T1000 (cell line): Measurements from ENCODE around the gene ANAPC5.
"Not testable (repeated sequence)": the region's sequence is repeated elsewhere in the genome, so short reads cannot be mapped to it uniquely, and the experiment has no call there.

Source experiments
- DNase-seq: peaks from one replicate; lab custom pipeline; 2025; ENCODE audit warnings: mixed read lengths; lab: John Stamatoyannopoulos, UW

ANAPC5 gene

DNA sequence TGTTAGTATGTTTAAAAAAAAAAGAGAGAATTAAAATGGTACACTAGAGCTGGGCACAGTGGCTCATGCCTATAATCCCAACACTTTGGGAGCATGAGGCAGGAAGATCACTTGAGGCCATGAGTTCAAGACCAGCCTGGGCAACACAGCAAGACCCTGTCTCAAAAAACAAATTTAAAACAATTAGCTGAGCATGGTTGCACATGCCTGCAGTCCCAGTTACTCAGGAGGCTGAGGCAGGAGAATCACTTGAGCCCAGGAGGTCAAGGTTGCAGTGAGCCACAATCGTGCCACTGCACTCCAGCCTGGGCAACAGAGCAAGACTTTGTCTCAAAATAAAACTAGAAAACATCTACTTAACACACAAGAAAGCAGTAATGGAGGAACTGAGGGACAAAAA is 42.0 kb downstream of the ANAPC5 start:
- DNase-seq = peak; percentile 28

DNA sequence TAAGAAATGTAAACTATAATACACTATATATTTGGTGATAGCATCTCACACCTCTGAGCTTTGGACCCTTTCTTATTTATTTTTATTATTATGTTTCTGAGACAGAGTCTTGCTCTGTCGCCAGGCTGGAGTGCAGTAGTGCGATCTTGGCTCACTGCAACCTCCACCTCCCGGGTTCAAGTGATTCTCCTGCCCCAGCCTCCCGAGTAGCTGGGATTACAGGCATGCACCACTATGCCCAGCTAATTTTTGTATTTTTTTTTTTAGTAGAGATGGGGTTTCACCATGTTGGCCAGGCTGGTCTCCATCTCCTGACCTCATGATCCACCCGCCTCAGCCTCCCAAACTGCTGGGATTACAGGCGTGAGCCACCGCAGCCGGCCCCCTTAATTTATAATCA is 44.8 kb downstream of the ANAPC5 start:
- not testable (repeated sequence) for DNase-seq

DNA sequence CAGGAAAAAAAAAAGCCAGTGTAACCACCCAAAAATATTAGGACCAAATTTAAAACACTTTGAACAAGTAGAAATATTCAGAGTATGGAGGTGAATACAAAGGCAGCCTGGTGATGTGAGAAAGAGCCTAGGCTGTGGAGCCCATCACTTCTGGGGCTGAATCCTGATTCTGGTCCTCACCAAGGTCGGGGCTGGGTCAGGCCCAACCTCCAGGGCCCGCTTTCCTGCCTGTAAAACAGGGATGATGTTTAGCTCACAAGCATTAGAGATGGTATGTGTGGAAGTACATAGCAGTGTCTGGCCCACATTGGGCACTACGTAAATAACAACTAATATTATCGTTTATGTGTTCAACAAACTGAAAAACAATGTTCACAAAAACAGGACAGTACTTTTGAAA is 47.9 kb downstream of the ANAPC5 start:
- DNase-seq = peak; percentile 52

DNA sequence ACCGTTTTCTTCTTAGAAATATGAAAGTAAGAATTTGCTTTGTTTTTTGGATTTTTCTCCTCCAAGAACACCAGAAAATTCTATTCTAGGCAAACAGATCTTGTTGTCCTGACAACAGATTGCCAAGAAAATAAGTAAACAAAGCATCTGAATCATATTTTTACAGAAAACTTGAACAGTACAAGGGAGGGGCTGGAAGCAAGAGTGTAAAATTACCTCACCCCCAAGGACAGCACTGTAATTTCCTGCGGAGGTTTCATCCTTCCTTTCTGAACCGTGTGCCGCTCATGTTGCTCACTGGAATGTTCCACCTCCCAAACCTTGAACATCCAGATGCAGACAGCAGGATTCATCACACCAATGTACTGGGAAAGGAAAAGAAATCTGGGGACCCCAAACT is 50.3 kb downstream of the ANAPC5 start:
- DNase-seq = no peak

DNA sequence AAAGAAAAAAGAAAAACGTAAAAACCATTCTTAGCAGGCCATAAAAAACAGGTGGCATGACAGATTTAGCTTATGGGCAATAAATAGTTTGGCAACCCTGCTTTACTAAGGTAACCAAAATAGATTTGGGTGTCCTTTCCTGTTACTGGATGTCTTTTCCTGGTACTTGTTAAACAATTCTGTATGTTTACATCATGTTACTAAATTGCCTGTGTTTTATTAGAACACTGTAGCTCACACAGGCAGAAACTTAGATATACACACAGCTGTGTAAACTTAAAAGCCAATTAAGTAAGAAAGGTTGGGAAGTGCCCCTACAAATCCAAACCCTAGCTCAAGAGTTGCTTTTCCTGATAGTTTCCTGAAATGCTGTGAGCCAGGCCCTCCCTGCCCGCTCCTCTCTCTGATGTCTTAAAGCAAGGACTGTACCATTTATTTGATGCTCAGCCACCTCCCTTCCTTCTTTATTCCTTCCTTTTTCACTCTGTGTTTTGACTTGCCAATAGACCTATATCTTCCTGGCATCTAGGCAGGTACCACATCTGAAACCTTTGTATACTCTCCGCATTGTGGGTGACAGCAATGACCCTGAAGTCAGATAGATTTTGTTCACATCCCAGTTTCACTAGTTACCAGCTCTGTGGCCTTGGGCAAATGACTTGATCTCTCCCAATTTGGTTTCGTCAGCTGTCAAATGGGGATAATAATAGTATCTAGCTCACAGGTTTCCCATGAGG is 52.0 kb downstream of the ANAPC5 start:
- DNase-seq = no peak

DNA sequence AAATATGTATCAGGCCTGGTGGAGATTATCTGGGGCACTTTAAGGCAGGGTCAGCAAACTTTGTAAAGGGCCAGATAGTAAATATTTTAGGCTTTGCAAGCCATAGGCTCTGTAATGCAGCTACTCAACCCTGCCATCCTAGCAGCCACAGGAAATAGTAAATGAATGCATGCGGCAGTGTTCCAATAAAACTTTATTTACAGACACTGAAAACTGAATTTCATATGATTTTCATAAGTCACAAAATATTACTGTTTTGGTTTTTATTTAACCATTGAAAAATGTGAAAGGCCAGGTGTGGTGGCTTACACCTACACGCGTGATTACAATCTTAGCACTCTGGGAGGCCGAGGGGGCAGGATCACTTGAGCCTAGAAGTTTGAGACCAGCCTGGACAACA is 52.5 kb downstream of the ANAPC5 start:
- DNase-seq = no peak

DNA sequence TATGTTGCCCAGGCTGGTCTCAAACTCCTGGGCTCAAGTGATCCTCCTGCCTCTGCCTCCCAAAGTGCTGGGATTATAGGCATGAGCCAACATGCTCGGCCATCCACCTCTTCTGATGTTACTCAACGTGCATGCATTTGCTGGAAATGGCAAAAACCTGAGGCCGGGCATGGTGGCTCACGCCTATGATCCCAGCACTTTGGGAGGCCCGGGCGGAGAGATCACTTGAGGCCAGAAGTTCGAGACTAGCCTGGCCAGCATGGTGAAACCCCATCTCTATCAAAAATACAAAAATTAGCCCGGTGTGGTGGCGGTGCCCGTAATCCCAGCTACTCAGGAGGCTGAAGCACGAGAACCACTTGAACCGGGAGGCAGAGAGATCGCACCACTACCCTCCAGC is 53.8 kb downstream of the ANAPC5 start:
- not testable (repeated sequence) for DNase-seq

DNA sequence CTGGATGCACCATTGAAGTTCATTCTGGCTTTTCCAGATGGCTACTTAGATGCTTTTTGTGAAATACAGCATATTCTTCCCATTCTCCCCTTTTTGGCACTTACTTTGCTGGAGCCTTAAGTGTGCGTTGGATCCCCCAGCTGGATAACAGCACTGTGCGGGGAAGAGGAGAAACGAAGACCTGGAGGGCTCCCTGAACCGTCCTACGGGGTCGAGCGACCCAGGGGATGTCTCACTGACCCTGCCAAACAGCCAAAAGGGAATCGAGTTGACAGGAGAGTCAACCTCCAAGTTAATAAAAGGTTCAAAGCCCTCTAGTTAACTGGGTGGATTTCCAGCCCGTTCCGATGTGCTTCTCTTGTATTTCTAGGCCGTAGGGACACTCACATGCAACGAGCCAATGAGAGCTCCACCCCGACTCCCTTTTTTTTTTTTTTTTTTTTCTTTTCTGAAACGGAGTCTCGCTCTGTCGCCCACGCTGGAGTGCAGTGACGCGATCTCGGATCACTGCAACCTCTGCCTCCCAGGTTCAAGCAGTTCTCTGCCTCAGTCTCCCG is 54.7 kb downstream of the ANAPC5 start:
- no peak for DNase-seq

DNA sequence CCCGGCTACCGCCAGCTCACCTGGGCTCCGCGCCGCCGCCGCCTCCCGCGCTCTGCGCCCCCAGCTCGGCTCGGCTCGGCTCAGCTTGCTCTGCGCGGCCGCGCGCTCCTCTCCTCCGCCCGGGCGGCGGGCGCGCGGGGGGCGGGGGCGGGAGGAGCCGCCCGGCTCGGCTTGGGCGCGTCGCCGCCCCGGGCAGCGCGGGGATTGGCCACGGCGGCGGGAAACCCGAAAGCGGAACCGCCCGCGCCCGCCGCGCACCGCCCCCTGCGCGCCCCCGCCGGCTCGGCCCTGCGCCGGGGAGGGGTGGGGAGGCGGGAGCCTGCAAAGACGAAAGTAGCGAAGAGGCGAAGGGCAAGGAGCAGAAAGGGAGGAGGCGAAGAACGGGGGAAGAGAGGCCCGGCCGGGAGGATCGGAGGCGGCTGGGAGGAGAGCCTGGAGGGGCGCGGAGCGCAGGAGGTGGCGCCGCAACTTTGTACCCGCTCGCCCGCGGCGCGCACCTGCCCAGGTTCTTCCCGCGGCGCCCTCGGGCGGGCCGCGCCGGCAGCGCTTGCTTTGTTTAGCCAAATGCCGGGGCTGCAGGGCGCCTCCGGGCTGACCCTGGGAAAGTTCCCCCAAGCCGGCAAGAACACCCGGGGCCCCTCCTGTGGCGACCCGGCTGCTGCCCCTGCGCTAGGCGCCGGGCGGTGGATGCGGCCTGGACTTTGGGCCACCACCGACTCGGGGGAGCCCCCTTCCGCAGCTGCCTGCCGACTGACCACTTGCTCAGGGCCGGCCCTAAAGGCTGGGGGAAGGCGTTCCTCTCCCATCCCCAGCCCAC is 55.4 kb downstream of the ANAPC5 start, which contains the start of gene CAMKK2:
Gene CAMKK2 (minus strand): TSS at position 92 of the 817 bp plus-strand sequence. CDS start 22,183 bp downstream, outside the sequence.
- peak; percentile 78 for DNase-seq

DNA sequence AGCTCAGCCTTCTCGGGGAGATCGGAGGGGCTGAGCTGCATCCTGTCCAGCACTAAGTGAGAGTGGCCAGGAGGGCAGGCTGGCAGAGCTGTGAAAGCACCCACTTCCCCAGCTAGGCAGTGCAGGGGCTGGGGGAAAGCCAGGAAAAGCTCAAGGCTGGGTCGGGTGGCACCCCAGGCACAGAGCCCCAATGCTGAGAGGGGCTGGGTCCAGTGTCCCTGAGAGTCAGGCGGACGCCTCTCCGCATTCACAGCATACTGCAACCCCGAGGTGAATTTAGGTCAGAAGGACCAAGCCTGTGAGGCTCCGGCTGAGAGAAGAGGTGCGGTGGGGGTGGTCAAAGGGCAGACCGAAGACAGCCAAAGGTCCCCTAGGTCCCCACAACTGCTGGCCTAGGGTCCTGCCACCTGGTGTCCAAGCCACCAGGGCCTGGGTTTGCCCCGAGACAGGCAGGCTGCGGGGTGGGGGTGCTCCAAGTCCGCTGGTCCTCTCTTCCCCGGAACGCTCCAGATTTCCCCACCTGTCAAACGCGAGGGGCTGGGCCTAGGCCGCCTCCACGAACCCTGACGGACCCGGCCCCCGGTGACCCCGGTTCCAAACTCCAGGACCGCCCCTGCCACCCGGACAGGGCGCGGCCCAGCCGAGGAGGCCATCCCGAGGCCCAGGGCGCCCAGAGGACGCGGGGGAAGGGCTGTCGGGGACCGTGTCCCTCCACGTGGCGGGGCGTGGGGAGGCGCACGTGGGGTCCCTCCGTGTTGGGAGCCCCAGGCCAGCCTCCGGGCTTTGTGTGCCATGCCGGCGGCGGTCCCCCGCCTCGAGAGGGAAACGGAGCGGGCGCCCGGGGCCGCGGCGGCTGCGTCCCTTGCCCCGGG is 56.2 kb downstream of the ANAPC5 start:
- DNase-seq = no peak

DNA sequence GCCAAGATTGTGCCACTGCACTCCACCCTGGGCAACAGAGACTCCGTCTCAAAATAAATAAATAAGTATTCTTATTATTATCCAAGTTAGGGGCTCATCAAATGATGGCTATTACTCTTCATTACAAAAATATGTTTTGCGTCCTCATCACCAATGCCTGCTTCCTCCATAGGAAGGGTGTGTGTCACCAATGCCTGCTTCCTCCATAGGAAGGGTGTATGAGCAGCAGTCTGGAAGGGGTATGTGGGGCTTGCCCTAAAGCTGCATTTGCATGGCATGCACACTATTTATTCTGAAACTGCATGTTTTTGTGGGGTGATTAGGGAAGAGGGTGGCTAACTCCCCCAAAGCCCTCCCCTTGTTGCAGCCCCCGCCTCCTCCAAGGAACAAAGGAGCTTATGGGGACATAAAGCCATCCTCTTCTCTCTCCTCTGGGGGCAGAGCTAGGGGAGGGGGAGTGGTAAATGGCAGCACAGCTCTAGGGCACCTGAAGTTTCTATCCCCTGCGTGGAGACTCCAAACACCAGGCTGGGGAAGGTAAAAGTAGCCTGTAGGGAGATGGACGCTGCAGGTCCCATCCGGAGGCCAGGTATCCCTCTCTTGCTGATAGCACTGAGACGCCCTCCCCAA is 57.0 kb downstream of the ANAPC5 start:
- DNase-seq = no peak

DNA sequence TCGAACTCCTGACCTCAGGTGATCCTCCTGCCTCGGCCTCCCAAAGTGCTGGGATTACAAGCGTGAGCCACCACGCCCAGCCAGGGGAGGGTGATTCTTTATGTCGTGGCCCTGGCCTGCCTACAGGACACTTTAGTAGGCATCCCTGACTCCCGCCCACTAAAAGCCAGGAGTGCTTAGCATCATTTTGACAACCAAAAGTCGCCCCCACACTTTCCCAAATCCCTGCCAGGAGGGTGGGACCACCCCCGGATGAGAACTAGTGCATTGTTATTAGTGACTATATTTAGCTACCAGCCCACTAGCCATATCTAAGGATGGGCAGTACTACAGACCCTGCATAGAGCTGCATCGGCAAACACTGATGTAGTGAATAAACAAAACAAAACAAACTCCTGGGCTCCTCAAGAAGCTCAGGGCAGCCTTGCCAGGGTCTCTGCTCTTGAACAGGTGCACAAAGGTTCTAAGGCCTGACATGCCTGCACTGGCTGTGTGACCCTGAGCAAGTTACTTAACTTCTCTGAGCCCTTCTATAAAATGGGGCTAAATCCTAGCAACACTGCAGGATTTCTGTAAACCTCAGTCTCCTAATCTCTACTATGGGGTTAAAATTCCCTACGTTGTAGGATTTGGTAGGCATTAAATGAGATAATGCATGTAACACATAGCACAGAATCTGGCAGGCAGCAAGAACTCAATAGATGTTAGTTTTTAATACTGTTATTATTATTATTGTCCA is 57.9 kb downstream of the ANAPC5 start:
- no peak for DNase-seq

DNA sequence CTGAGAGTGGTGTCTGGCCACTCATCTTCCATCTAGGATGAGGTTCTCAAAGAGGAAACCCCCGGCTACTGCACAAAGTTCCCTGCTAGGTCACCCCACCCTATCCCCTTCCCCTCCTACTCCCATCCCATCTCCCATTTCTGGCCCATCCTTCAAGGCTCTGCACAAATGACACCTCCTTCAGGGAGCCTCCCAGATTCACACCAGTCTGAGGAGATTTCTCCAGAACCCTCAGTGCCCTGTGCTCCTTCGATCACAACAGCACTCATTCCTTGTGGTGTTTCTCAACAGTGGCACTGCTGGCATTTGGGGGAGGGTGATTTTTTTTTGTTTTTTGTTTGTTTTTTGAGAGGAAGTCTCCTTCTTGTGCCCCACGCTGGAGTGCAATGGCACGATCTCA is 58.6 kb downstream of the ANAPC5 start:
- no peak for DNase-seq

DNA sequence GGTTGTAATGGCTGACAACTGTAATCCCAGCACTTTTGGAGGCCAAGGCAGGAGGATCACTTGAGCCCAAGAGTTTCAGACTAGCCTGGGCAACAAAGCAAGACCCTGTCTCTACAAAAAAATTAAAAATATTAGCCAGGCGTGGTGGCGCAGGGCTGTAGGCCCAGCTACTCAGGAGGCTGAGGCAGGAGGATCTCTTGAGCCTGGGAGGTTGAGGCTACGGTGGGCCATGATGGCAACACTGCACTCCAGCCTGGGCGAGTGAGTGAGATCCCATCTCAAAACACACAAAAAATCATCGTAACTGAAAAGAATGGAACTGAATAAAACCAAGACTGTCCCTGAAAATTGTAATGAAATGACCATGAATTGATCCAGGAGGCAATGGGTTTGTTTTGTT is 61.8 kb downstream of the ANAPC5 start:
- no peak for DNase-seq

DNA sequence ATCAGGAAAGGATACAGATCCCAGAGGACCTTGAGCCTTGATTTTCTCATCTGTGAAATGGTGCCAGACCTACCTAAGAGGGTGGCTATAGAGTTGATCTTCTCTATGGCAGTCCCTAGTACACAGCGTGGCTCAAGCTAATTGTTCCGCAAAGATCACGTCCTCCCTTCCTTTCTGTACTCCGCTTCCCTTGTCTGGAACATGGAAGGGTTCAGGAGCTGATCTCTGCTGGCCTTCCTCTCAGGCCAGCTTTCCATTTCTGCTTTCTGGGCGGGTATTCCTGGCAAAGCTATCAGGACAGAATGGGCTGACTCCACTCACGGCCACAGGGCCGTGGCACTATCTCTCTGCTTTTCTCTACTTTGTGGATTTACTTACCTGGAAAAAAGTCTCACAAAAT is 62.2 kb downstream of the ANAPC5 start:
- DNase-seq = no peak

DNA sequence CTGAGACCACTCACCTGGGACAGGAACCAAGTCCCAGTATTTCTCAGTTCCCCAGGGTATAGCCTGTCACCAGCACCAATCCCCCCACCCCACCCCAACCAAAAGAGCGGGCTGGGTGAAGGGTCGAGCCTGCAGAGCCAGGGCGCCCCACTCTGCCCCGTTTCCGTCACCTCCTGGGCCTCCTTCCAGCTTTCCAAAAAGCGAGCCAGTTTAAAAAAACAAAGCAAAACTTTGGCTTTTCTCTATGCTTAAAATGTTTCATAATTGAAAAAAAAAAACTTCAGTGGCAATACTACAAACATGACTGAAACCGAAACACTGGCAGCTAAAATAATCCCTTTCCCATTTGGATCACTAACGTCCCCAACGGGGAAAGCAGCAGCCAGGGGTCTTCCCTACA is 63.2 kb downstream of the ANAPC5 start:
- DNase-seq = no peak

DNA sequence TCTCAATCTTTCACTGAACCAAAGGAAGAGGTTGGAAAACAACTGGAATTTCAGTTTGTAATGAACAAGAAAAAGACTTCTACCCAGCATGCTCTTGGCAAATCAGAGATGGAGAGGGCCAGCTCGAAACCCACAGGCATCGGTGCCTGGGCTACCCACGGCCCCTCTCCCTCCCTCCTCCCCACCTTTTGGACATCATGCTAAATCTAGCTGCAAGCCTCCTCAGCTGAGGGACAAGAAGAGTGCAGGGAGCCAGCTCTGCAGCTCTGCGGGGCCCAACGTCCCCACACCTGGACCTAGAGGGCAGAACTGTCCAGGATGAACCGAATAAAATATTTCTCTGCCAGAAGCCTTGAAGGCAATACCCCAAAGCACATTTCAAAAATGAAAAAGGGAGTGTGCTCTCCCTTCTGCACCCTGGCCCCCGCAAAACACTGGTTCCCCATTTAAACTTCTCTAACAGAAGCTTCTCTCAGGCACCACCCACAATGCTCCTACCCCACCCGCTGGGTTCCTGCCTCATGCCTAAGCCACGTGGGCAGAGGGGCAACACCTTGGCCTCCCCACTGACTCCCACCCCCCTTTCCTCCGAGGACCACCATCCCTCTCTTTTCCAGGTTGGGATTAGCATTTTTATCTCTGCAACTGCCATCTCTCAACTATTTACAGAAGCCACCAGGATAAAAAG is 63.9 kb downstream of the ANAPC5 start:
- no peak for DNase-seq

DNA sequence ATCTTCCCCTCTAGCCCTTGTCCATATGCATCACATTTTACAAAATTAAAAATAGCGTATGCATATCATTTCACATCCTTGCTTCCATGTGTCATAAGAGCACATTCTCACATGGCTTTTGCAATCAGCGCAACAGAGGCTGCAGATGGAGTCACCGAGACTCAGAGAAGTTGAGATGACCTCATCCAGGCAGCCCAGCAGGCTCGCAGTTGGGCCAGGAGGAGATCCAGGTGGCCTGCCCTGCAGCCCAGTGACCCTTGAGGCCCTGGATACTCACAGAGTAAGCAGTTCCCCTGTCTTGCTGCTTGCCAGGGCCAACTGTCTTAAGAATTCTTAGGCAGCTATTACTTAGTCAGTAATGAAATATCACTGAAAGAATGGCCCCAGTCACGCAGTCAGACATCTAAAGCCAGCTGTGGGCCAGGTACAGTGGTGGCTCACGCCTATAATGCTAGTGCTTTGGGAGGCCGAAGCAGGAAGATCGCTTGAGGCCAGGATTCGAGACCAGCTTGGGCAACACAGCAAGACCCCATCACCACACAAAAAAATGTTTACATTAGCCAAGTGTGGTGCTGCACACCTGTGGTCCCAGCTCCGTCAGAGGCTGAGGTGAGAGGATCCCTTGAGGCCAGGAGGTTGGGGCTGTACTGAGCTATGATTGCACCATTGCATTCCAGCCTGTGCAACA is 64.8 kb downstream of the ANAPC5 start:
- no peak for DNase-seq

DNA sequence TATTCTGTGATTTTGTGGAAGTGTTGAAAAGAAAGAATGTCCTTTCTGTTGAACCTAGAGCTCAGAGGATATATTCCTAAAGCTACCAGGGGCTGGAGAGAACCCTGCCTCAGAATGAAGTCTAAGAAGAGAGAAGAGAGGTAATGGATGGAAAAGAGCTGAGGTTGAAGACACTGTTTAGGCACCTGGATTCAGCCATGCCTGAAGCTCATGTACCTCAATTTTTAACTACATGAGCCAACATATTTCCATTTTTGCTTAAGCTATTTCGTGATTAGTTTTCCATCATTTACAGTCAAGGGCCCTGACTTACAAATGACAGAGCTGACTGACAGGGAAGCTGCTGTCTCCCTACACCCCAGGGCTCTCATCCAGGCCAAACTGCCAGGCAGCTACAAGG is 66.4 kb downstream of the ANAPC5 start:
- no peak for DNase-seq
